Measurements from ENCODE around the gene CLCA1. TPM values are rescaled to one million over a fixed set of nuclear protein-coding genes. Genes with fewer than 3 reads are reported as not detected.

Gene CLCA1
- total RNA-seq, 4 donors from 2014 or later, result not detected

DNA sequence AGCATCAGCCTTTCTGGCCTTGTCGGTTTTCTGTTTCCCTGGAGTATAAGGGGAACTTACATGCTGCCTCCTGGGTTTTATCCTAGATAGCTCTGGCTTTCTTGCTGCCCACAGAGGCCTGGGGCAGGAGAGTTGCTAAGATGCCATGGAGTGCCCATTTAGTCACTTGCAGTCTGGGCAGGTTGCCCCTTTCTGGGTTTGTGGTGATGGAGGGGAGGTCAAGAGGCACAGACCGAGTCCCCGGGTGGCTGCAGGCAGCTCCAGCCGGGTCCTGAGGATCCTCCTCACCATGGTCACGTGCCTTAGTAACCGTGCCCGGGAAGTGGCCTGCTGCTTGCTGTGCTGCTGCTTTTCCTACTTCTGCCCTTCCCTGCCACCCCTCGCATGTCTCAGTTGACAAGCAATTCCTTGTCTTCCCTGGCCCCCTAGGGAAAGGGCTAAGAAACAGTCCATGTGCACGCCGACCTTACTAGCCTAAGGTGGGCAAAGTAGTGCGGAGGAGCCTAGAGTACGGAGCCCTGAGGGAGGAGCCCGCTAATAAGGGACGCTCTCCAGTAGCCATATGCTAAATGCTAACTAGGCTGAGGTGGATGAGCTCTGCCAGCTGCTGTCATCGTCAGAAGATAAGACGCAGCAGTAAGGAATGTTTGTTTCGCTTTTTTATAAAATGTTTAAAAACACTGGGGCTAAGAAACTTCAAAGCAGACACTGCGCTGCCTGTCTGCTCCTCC lies 34.8 kb downstream of the CLCA1 start:
- Histone ChIP-seq H3K4me1 (peaks cover 54% of the 10 kb centered on the region), H3K27me3 (no peaks in the 10 kb centered on the region), H3K4me3 (peak overlapping the region; percentile 31), H3K9me3 (no peaks in the 10 kb centered on the region), H3K27ac (peak overlapping the region; percentile 86), H3K36me3 (no peaks in the 10 kb centered on the region)
- TF ChIP-seq EP300 (IDR thresholded peaks at IDR 0.05), result no peak
- TF ChIP-seq, protein P1, sequence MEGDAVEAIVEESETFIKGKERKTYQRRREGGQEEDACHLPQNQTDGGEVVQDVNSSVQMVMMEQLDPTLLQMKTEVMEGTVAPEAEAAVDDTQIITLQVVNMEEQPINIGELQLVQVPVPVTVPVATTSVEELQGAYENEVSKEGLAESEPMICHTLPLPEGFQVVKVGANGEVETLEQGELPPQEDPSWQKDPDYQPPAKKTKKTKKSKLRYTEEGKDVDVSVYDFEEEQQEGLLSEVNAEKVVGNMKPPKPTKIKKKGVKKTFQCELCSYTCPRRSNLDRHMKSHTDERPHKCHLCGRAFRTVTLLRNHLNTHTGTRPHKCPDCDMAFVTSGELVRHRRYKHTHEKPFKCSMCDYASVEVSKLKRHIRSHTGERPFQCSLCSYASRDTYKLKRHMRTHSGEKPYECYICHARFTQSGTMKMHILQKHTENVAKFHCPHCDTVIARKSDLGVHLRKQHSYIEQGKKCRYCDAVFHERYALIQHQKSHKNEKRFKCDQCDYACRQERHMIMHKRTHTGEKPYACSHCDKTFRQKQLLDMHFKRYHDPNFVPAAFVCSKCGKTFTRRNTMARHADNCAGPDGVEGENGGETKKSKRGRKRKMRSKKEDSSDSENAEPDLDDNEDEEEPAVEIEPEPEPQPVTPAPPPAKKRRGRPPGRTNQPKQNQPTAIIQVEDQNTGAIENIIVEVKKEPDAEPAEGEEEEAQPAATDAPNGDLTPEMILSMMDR (IDR thresholded peaks at IDR 0.05), result no peak
- TF ChIP-seq POLR2A (IDR thresholded peaks at IDR 0.05), result no peak
- TF ChIP-seq POLR2AphosphoS5 (IDR thresholded peaks at IDR 0.05), result no peak
- 49% methylated on average over 18 of the region's 18 CpGs for WGBS
- DNase-seq (ENCODE audit: low spot score in 2 of 2), result no peak

DNA sequence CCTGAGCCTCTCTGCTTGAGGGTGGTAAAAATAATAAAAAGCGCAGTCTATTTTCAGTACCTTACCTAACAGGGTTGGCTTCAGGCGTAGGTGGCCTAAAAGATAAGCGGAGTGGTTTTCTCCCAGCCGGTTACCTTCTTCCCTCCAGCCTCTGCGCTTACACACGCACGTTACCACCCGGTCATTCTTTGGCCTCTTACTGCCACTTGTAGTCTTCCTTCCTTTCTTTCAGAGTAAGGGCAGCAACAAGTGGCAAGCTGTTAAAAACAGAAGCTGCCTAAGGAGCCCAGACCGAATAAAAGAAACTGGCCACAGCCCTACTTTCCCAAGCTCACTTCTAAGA lies 35.4 kb downstream of the CLCA1 start:
- Histone ChIP-seq H3K9me3 (no peaks in the 10 kb centered on the region), H3K4me3 (peak overlapping the region; percentile 31), H3K36me3 (no peaks in the 10 kb centered on the region), H3K4me1 (peaks cover 54% of the 10 kb centered on the region), H3K27me3 (no peaks in the 10 kb centered on the region), H3K27ac (peak overlapping the region; percentile 86)
- TF ChIP-seq, protein P1 (IDR thresholded peaks at IDR 0.05), result no peak
- TF ChIP-seq POLR2A (IDR thresholded peaks at IDR 0.05) (no peak), EP300 (IDR thresholded peaks at IDR 0.05) (no peak), POLR2AphosphoS5 (IDR thresholded peaks at IDR 0.05) (no peak)
- 38% methylated on average over 9 of the region's 9 CpGs for WGBS
- no peak for DNase-seq (ENCODE audit: low spot score in 2 of 2)

DNA sequence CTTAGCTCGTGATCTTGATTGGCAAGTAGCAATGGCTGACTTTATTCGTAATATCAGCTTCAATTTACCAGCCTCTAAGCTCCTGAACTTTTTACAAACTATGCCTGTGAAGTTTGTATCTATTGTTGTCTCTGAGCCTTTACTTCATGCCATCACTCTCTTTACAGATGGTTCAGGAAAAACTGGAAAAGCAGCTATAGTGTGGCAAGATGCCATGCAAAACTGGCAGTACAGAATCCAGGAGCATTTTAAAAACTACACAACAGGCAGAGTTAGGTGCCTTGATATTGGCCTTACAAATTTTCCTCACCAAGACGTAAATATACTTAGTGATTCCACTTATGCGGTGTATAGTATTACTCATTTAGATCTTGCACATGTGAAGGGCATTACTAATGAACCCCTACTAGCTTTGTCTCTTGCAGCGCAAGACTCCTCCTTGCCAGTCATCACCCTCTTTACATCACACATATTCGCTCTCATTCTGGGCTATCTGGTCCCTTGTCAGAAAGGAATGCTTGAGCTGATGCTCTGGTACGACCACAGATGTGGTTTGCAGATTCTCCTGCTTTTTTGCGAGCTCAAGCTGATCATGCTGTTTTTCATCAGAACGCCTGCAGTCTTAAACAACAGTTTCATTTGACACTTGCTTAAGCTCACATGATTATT lies 36.3 kb downstream of the CLCA1 start:
- no peaks in the 10 kb centered on the region for H3K9me3 ChIP-seq
- TF ChIP-seq EP300 (IDR thresholded peaks at IDR 0.05) (no peak), POLR2AphosphoS5 (IDR thresholded peaks at IDR 0.05) (no peak), POLR2A (IDR thresholded peaks at IDR 0.05) (no peak)
- TF ChIP-seq, protein P1 (IDR thresholded peaks at IDR 0.05), result no peak
- H3K4me1 ChIP-seq, result peaks cover 54% of the 10 kb centered on the region
- WGBS, result 33% methylated on average over 9 of the region's 9 CpGs
- no peaks in the 10 kb centered on the region for H3K27me3 ChIP-seq
- H3K27ac ChIP-seq, result peak overlapping the region; percentile 86
- no peak for DNase-seq (ENCODE audit: low spot score in 2 of 2)
- no peak overlapping the region for H3K4me3 ChIP-seq
- no peaks in the 10 kb centered on the region for H3K36me3 ChIP-seq

DNA sequence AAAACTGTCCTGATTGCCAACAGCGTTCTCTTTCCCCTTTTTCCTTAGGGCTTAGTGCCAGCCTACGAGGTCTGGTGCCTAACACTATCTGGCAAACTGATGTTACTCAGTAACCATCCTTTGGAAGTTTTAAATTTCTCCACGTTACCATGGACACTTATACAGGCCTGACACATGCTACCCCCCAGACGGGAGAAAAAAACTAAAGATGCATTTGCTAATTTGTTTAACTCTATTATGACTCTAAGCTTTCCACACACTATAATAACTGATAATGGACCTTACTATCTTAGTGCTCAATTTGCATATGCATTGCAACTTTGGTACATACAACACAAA lies 36.8 kb downstream of the CLCA1 start:
- WGBS, result 39% methylated on average over 4 of the region's 4 CpGs

More for the DNA sequence above, 36.8 kb downstream of the CLCA1 start:
- H3K36me3 ChIP-seq, result no peaks in the 10 kb centered on the region
- peaks cover 53% of the 10 kb centered on the region for H3K4me1 ChIP-seq
- no peaks in the 10 kb centered on the region for H3K27me3 ChIP-seq
- DNase-seq (ENCODE audit: low spot score in 2 of 2), result no peak
- H3K9me3 ChIP-seq, result no peaks in the 10 kb centered on the region
- H3K4me3 ChIP-seq, result no peak overlapping the region
- peak overlapping the region; percentile 86 for H3K27ac ChIP-seq
- no peak for TF ChIP-seq EP300 (IDR thresholded peaks at IDR 0.05)
- TF ChIP-seq, protein P1 (IDR thresholded peaks at IDR 0.05), result no peak
- no peak for TF ChIP-seq POLR2AphosphoS5 (IDR thresholded peaks at IDR 0.05)
- no peak for TF ChIP-seq POLR2A (IDR thresholded peaks at IDR 0.05)
